WI38 (cell line): ENCODE data around the gene TBC1D24.
"Not testable (repeated sequence)": the region's sequence is repeated elsewhere in the genome, so short reads cannot be mapped to it uniquely, and the experiment has no call there.

Source experiments
- H3K4me3 ChIP-seq: 2 replicates; pipeline ENCODE4 v1.5.1; 2011; ENCODE audit warnings: low read depth, mild to moderate bottlenecking, control low read depth, low read length
- CTCF ChIP-seq: IDR thresholded peaks from 2 replicates; pipeline ENCODE4 v1.5.1; 2012; ENCODE audit warnings: low read depth, mild to moderate bottlenecking, control low read depth, low read length

The TBC1D24 gene

GRCh38 chr16:2439598-2439997 is 35.3 kb upstream of the TBC1D24 start:
- no peak for TF ChIP-seq CTCF
- no peak overlapping the region for H3K4me3 ChIP-seq

DNA sequence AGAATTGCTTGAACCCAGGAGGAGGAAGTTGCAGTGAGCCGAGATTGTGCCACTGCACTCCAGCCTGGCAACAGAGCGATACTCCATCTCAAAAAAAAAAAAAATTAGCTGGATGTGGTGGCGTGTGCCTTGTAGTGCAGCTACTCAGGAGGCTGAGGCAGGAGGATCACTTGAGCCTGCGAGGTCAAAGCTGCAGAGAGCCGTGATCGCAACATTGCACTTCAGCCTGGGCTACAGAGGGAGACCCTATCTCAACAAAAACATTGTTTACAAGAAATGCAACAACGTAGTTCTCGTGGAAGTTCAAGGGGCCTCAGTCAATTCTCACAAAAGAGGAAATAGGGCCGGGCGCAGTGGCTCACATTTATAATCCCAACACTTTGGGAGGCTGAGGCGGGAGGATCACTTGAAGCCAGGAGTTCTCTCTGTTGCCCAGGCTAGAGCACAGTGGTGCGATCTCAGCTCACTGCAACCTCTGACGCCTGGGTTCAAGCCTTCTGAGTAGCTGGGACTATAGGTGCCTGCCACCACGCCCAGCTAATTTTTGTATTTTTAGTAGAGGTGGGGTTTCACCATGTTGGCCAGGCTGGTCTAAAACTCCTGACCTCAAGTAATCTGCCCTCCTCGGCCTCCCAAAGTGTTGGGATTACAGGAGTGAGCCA is 33.7 kb upstream of the TBC1D24 start:
- H3K4me3 ChIP-seq: not testable (repeated sequence)

DNA sequence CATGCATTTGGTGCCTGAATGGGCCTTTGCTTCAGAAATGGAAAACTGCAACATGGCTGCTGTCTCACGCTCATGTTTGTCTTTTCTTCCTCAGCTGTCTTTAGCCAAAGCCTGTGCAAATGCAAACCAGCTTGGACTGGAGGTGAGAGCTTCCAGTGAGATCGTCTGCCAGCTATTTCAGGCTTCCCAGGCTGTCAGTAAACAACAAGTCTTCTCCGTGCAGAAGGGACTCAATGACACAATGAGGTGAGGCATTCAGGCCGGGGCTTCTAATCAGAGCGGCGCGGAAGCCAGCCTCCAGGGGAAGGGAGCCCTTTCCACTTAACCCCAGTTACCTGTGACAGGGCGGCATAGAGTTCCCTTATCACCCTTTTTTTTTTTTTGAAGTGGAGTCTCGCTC is 31.4 kb upstream of the TBC1D24 start:
- H3K4me3 ChIP-seq: no peak overlapping the region
- TF ChIP-seq CTCF: no peak

- no peak overlapping the region for H3K4me3 ChIP-seq
- no peak for TF ChIP-seq CTCF
Observed at GRCh38 chr16:2447920-2448583, 26.9 kb upstream of the TBC1D24 start.

GRCh38 chr16:2449118-2449517 is 25.8 kb upstream of the TBC1D24 start:
- no peak overlapping the region for H3K4me3 ChIP-seq
- no peak for TF ChIP-seq CTCF

DNA sequence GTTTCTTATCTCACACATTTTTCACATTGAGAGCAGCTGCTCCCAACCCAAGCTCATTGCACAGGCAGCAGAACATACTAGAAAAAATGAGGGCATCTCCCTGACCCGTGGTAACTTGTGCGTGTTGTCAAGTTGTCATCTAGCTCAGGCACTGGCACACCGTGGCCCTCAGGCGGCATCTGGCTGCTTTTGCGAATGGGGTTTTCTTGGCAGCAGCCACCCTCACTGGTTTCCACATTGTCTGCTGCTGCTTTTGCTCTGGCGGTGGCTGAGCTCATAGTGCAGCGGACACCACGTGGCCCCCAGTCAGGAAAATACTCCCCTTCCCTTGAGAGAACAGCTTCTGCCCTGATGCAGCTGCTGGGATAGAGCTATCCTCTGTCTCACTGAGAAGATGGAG is 24.4 kb upstream of the TBC1D24 start:
- no peak overlapping the region for H3K4me3 ChIP-seq
- TF ChIP-seq CTCF: no peak

DNA sequence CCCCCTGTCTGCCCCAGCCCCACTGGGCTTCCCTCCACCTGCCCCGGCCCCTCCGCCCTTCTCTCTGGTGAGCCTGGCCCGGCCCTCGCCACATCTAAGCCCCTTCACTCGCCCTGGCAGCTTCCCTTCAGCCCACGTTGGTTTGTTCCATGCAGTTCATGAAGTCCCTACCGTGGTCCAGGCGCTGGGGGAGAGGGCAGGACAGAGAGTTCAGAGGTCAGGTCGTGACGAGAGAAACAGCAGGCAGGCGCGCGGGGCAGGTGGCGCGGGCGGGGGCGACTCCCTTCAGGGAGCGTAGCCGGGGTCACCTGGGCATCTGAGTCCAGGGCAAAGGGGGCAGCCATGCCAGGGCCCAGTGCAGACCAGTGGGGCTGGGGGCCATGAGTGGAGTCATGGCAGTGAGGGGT is 23.9 kb upstream of the TBC1D24 start:
- no peak overlapping the region for H3K4me3 ChIP-seq
- no peak for TF ChIP-seq CTCF
